ENCODE results near the gene TM9SF1. TPM values are rescaled to one million over a fixed set of nuclear protein-coding genes. Genes with fewer than 3 reads are reported as not detected.
"Not testable (repeated sequence)": the region's sequence is repeated elsewhere in the genome, so short reads cannot be mapped to it uniquely, and the experiment has no call there.

Gene TM9SF1
- total and polyA plus RNA-seq, 3 donors from 2014 or later: 45.0 to 53.2 (median 50.0) TPM

GRCh38 chr14:24207104-24207551 lies 11.9 kb upstream of the TM9SF1 start:
- no peak for TF ChIP-seq POLR2A (IDR thresholded peaks at IDR 0.05)
- TF ChIP-seq, protein P1, sequence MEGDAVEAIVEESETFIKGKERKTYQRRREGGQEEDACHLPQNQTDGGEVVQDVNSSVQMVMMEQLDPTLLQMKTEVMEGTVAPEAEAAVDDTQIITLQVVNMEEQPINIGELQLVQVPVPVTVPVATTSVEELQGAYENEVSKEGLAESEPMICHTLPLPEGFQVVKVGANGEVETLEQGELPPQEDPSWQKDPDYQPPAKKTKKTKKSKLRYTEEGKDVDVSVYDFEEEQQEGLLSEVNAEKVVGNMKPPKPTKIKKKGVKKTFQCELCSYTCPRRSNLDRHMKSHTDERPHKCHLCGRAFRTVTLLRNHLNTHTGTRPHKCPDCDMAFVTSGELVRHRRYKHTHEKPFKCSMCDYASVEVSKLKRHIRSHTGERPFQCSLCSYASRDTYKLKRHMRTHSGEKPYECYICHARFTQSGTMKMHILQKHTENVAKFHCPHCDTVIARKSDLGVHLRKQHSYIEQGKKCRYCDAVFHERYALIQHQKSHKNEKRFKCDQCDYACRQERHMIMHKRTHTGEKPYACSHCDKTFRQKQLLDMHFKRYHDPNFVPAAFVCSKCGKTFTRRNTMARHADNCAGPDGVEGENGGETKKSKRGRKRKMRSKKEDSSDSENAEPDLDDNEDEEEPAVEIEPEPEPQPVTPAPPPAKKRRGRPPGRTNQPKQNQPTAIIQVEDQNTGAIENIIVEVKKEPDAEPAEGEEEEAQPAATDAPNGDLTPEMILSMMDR (IDR thresholded peaks at IDR 0.05): no peak
- WGBS, 2 donors: 96 to 100% methylated on average over 4 to 5 of the region's 5 CpGs
- no peaks in the 10 kb centered on the region for H3K9me3 ChIP-seq
- DNase-seq: no peak
- no peaks in the 10 kb centered on the region for H3K4me1 ChIP-seq
- intact Hi-C loops (cut with DNase I; ENCODE audit: low total_unique reads): no loop called here
- H3K4me3 ChIP-seq: no peak overlapping the region
- H3K27me3 ChIP-seq: no peaks in the 10 kb centered on the region
- H3K36me3 ChIP-seq (ENCODE audit: low read depth, missing control alignments): no peaks in the 10 kb centered on the region
- H3K27ac ChIP-seq: no peak overlapping the region

DNA sequence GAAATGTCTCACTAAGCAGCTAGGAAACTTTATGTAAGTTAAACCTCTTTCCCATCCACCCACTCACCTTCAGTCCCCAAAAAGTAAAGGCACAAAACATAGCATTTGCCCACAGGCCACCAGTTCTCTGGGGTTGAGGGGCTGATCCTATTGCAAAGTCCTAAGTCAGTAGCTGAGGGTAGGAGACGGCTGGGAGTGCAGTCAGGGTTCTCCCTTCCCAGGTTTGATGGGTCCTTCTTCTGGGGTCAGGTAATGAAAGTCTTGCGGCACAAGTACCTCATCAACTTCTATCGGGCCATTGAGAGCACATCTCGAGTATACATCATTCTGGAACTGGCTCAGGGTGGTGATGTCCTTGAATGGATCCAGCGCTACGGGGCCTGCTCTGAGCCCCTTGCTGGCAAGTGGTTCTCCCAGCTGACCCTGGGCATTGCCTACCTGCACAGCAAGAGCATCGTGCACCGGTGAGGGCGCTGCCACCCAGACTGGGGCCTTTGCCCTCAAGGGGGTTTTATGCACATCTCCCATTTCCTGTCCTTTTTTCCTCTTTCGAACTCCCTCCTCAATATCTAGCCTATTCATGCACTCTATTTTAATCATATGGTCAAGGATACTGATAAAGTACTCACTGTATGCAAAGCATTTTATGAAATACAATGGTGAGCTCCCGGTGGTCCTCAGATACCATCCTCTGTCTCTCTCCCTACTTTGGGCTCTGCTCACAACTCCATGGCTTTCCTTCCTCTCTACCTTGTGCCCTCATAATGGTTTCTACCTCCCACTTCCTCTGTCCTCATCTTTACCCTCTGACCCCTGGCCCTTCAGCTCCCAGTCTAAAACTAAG lies 11.2 kb upstream of the TM9SF1 start:
- Histone ChIP-seq H3K36me3 (ENCODE audit: low read depth, missing control alignments) (no peaks in the 10 kb centered on the region), H3K27ac (no peak overlapping the region), H3K27me3 (no peaks in the 10 kb centered on the region), H3K9me3 (no peaks in the 10 kb centered on the region), H3K4me3 (no peak overlapping the region), H3K4me1 (no peaks in the 10 kb centered on the region)
- 92 to 94% methylated on average over 11 of the region's 11 CpGs for WGBS, 2 donors
- TF ChIP-seq, protein P1 (IDR thresholded peaks at IDR 0.05): no peak
- TF ChIP-seq POLR2A (IDR thresholded peaks at IDR 0.05): no peak
- intact Hi-C loops (cut with DNase I; ENCODE audit: low total_unique reads): no loop called here
- DNase-seq: no peak

- intact Hi-C loops (cut with DNase I; ENCODE audit: low total_unique reads): no loop called here
- TF ChIP-seq, protein P1 (IDR thresholded peaks at IDR 0.05): no peak
- TF ChIP-seq POLR2A (IDR thresholded peaks at IDR 0.05): no peak
- no peak for DNase-seq
- Histone ChIP-seq H3K9me3 (no peaks in the 10 kb centered on the region), H3K27me3 (no peaks in the 10 kb centered on the region), H3K36me3 (ENCODE audit: low read depth, missing control alignments) (no peaks in the 10 kb centered on the region), H3K4me1 (no peaks in the 10 kb centered on the region), H3K27ac (no peak overlapping the region), H3K4me3 (no peak overlapping the region)
- WGBS, 2 donors: 88 to 93% methylated on average over 7 of the region's 7 CpGs
These were observed 9.2 kb upstream of the TM9SF1 start for GRCh38 chr14:24204163-24205146.

DNA sequence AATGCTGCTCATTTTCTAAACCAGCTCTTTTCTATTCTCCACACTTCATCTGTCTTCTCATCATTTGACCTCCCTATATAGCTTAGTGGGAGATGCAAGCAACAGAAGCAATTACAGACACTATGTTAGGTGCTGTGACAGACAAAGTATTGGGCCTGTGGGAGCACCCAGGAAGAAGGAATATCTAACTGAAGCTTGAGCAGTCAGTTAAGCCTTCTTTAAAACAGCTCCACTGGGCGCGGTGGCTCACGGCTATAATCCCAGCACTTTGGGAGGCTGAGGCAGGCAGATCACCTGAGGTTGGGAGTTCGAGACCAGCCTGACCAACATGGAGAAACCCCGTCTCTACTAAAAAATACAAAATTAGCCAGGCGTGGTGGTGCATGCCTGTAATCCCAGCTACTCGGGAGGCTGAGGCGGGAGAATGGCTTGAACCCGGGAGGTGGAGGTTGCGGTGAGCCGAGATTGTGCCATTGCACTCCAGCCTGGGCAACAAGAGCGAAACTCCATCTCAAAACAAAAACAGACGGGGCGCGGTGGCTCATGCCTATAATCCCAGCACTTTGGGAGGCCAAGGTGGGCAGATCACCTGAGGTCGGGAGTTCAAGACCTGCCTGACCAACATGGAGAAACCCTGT lies 8.1 kb upstream of the TM9SF1 start:
- H3K27me3 ChIP-seq; DNase-seq; H3K36me3 ChIP-seq (ENCODE audit: low read depth, missing control alignments); intact Hi-C loops (cut with DNase I; ENCODE audit: low total_unique reads); H3K4me1 ChIP-seq; H3K9me3 ChIP-seq; H3K27ac ChIP-seq; H3K4me3 ChIP-seq: not testable (repeated sequence)
- 87 to 93% methylated on average over 16 of the region's 16 CpGs for WGBS, 2 donors

DNA sequence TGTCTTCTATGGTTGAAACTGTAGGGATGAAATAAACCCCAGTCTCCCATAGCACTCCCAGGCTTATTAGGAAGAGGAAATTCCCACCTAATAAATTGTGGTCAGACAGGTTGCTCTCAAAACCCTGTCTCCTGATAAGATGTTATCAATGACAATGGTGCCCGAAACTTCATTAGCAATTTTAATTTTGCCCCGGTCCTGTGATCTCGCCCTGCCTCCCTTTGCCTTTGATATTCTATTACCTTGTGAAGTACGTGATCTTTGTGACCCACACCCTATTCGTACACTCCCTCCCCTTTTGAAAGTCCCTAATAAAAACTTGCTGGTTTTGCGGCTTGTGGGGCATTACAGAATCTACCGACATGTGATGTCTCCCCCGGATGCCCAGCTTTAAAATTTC lies 7.3 kb upstream of the TM9SF1 start:
- H3K9me3 ChIP-seq; H3K4me3 ChIP-seq; H3K4me1 ChIP-seq; H3K27ac ChIP-seq; H3K36me3 ChIP-seq (ENCODE audit: low read depth, missing control alignments); intact Hi-C loops (cut with DNase I; ENCODE audit: low total_unique reads); DNase-seq; H3K27me3 ChIP-seq: not testable (repeated sequence)
- 86 to 89% methylated on average over 8 of the region's 8 CpGs for WGBS, 2 donors

All from testis (tissue), 3 donors.